ENCODE results near the gene CCDC78. TPM values are rescaled to one million over a fixed set of nuclear protein-coding genes. Genes with fewer than 3 reads are reported as not detected.

Gene CCDC78
- total RNA-seq, 1 experiment from 2014 or later: 10.0 TPM

GRCh38 chr16:768428-768827 lies 42.2 kb upstream of the CCDC78 start:
- no peak for DNase-seq
- no peaks in the 10 kb centered on the region for H3K9me3 Mint-ChIP-seq (ENCODE audit: low read depth, unreplicated experiment)
- no peaks in the 10 kb centered on the region for H3K4me1 Mint-ChIP-seq (ENCODE audit: low read depth, unreplicated experiment)
- intact Hi-C loops (cut with micrococcal nuclease; ENCODE audit: unreplicated experiment): no loop called here
- no peak overlapping the region for H3K4me3 Mint-ChIP-seq (ENCODE audit: low read depth, unreplicated experiment)
- H3K36me3 Mint-ChIP-seq (ENCODE audit: insufficient read depth, unreplicated experiment): peaks cover 4% of the 10 kb centered on the region
- no TSS peak for BruUV-seq (replicated peaks)
- CTCF ChIA-PET: no interaction called here
- TF ChIP-seq CTCF (IDR thresholded peaks at IDR 0.05; ENCODE audit: unreplicated experiment): no peak
- no peak overlapping the region for H3K27ac Mint-ChIP-seq (ENCODE audit: unreplicated experiment)
- H3K27me3 Mint-ChIP-seq (ENCODE audit: unreplicated experiment): peaks cover 11% of the 10 kb centered on the region

GRCh38 chr16:767743-768235 lies 41.5 kb upstream of the CCDC78 start:
- H3K4me1 Mint-ChIP-seq (ENCODE audit: low read depth, unreplicated experiment): no peaks in the 10 kb centered on the region
- no peak overlapping the region for H3K27ac Mint-ChIP-seq (ENCODE audit: unreplicated experiment)
- H3K9me3 Mint-ChIP-seq (ENCODE audit: low read depth, unreplicated experiment): no peaks in the 10 kb centered on the region
- no peak for TF ChIP-seq CTCF (IDR thresholded peaks at IDR 0.05; ENCODE audit: unreplicated experiment)
- no peak for DNase-seq
- no TSS peak for BruUV-seq (replicated peaks)
- intact Hi-C loops (cut with micrococcal nuclease; ENCODE audit: unreplicated experiment): no loop called here
- H3K4me3 Mint-ChIP-seq (ENCODE audit: low read depth, unreplicated experiment): no peak overlapping the region
- peaks cover 10% of the 10 kb centered on the region for H3K27me3 Mint-ChIP-seq (ENCODE audit: unreplicated experiment)
- peaks cover 4% of the 10 kb centered on the region for H3K36me3 Mint-ChIP-seq (ENCODE audit: insufficient read depth, unreplicated experiment)
- CTCF ChIA-PET: no interaction called here

GRCh38 chr16:766820-767640 lies 40.8 kb upstream of the CCDC78 start:
- H3K36me3 Mint-ChIP-seq (ENCODE audit: insufficient read depth, unreplicated experiment): peaks cover 4% of the 10 kb centered on the region
- no peak for DNase-seq
- CTCF ChIA-PET: no interaction called here
- H3K27me3 Mint-ChIP-seq (ENCODE audit: unreplicated experiment): peaks cover 10% of the 10 kb centered on the region
- BruUV-seq (replicated peaks): no TSS peak
- no peak overlapping the region for H3K4me3 Mint-ChIP-seq (ENCODE audit: low read depth, unreplicated experiment)
- H3K4me1 Mint-ChIP-seq (ENCODE audit: low read depth, unreplicated experiment): no peaks in the 10 kb centered on the region
- H3K9me3 Mint-ChIP-seq (ENCODE audit: low read depth, unreplicated experiment): no peaks in the 10 kb centered on the region
- TF ChIP-seq CTCF (IDR thresholded peaks at IDR 0.05; ENCODE audit: unreplicated experiment): no peak
- intact Hi-C loops (cut with micrococcal nuclease; ENCODE audit: unreplicated experiment): no loop called here
- H3K27ac Mint-ChIP-seq (ENCODE audit: unreplicated experiment): no peak overlapping the region

GRCh38 chr16:766008-766819 lies 40.0 kb upstream of the CCDC78 start:
- Mint-ChIP-seq H3K36me3 (ENCODE audit: insufficient read depth, unreplicated experiment) (peaks cover 4% of the 10 kb centered on the region), H3K27ac (ENCODE audit: unreplicated experiment) (no peak overlapping the region), H3K4me1 (ENCODE audit: low read depth, unreplicated experiment) (peaks cover 7% of the 10 kb centered on the region), H3K27me3 (ENCODE audit: unreplicated experiment) (peaks cover 10% of the 10 kb centered on the region), H3K4me3 (ENCODE audit: low read depth, unreplicated experiment) (no peak overlapping the region), H3K9me3 (ENCODE audit: low read depth, unreplicated experiment) (no peaks in the 10 kb centered on the region)
- no peak for DNase-seq
- TF ChIP-seq CTCF (IDR thresholded peaks at IDR 0.05; ENCODE audit: unreplicated experiment): no peak
- no TSS peak for BruUV-seq (replicated peaks)
- intact Hi-C loops (cut with micrococcal nuclease; ENCODE audit: unreplicated experiment): no loop called here
- CTCF ChIA-PET: no interaction called here

Measured in Calu3 (cell line).